ENCODE measurements around the gene VAT1L. TPM values are rescaled to one million over a fixed set of nuclear protein-coding genes. Genes with fewer than 3 reads are reported as not detected.

VAT1L gene, protein sequence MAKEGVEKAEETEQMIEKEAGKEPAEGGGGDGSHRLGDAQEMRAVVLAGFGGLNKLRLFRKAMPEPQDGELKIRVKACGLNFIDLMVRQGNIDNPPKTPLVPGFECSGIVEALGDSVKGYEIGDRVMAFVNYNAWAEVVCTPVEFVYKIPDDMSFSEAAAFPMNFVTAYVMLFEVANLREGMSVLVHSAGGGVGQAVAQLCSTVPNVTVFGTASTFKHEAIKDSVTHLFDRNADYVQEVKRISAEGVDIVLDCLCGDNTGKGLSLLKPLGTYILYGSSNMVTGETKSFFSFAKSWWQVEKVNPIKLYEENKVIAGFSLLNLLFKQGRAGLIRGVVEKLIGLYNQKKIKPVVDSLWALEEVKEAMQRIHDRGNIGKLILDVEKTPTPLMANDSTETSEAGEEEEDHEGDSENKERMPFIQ
- 0.26 and 0.81 TPM in 2 replicates for total RNA-seq

DNA sequence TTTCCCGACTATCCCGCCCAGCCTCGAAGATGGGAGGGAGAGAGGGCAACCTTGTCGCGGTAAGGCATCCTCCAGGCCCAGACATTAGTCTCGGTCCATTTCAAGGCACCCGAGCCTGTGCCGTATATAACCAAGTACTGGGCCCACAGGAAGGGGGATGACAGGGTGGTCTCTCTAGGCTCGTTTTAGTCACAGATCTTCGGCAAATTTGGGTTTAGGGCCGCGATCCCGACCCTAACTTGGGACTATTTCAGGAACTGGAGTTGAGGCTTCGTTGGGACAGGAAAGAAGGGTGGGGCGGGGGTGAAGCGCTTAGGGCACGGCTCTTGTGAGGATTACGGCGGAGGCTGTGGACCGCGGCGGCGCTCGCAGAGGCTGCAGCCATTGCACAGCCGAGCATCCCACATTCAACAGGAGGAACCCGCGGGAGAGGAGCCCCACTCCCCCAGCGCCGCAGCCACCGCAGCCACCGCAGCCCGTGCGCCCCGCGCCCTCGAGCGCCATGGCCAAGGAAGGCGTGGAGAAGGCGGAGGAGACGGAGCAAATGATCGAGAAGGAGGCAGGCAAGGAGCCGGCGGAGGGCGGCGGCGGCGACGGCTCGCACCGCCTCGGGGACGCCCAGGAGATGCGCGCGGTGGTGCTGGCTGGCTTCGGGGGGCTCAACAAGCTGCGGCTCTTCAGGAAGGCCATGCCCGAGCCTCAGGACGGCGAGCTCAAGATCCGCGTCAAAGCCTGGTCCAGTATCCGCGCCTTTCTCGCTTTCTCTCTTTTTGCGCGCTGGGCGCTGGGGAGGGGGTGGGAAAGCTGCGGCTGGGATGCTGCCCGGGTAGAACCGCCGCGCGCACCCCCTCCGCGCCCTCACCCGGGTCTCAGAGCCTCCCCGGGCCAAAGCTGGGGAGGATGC, at the start of gene VAT1L:
VAT1L (plus strand) TSS at position 384 of the 904 bp plus-strand sequence; CDS start at position 503, 119 bp downstream.

DNA sequence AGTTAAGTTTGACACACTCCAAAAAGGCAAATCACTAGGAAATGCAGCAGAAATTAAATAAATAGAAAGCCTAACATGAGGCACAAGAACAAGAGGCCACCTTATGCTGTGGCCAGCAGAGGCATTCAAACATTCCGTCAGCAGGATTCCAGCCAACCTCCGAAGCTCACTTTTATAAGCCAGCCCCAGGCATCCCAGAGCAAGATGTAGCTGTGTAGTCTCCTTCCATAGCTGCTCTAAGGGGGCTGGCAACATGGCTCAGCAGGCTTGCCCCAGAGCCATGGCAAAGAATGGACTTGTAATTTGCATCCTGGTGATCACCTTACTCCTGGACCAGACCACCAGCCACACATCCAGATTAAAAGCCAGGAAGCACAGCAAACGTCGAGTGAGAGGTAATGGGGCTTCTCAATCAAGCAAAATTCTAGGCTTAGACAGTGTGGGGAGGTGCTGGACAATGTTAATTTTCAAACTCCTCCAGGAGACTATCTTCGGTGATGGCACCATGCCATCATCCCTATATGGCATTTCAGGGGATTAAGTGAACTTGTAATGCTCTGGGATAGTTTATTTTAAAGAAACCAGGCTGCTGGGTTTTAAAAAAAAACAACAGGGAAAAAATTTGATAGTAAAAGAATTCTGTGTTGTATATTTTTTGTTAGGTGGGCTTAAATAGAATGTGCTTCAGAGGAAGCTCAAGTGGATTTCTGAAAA, 234.1 kb downstream of the VAT1L start, which contains the start of gene CLEC3A:
CLEC3A (plus strand) TSS at position 202 of the 714 bp plus-strand sequence; CDS start at position 281, 79 bp downstream.

Other genes starting within 250 kb of the VAT1L start
- 8.3 and 9.7 TPM in 2 replicates for gene NUDT7, start 66.0 kb upstream of the VAT1L start, total RNA-seq
- gene CLEC3A, start 234.0 kb downstream of the VAT1L start, total RNA-seq = not detected in 2 replicates

Measured in aortic smooth muscle cell (primary cell).